ENCODE measurements around the gene DLGAP1. TPM values are rescaled to one million over a fixed set of nuclear protein-coding genes. Genes with fewer than 3 reads are reported as not detected.
"Not testable (repeated sequence)": the region's sequence is repeated elsewhere in the genome, so short reads cannot be mapped to it uniquely, and the experiment has no call there.

The DLGAP1 gene
- total RNA-seq, 6 experiments from 2014 or later, result 0.19 to 1.3 (median 0.62) TPM

- H3K4me1 Mint-ChIP-seq (ENCODE audit: low read depth), result peaks cover 33% of the 10 kb centered on the region
- peaks cover 5% of the 10 kb centered on the region; the same call in 1 of the 2 replicates for H3K27me3 Mint-ChIP-seq (ENCODE audit: insufficient read depth)
- H3K36me3 Mint-ChIP-seq (ENCODE audit: low read depth), result no peaks in the 10 kb centered on the region
- H3K27ac Mint-ChIP-seq, result no peak overlapping the region
- DNase-seq, result no peak
- no peak overlapping the region for H3K4me3 Mint-ChIP-seq
- H3K9me3 Mint-ChIP-seq, result no peaks in the 10 kb centered on the region
- TF ChIP-seq CTCF (IDR thresholded peaks at IDR 0.05), result no peak
Measured at GRCh38 chr18:3706279-3707097, 748.6 kb downstream of the DLGAP1 start.

- no peak for TF ChIP-seq CTCF (IDR thresholded peaks at IDR 0.05)
- H3K4me3 Mint-ChIP-seq, result no peak overlapping the region
- H3K9me3 Mint-ChIP-seq, result no peaks in the 10 kb centered on the region
Measured at GRCh38 chr18:3704556-3705344, 750.4 kb downstream of the DLGAP1 start.

GRCh38 chr18:3703732-3704176 is 751.4 kb downstream of the DLGAP1 start:
- Mint-ChIP-seq H3K36me3 (ENCODE audit: low read depth) (peaks cover 2% of the 10 kb centered on the region; the same call in 1 of the 2 replicates), H3K9me3 (peaks cover 2% of the 10 kb centered on the region; the same call in 1 of the 2 replicates), H3K27ac (peak overlapping the region; percentile 41), H3K27me3 (ENCODE audit: insufficient read depth) (peaks cover 8% of the 10 kb centered on the region; the same call in 1 of the 2 replicates), H3K4me1 (ENCODE audit: low read depth) (peaks cover 16% of the 10 kb centered on the region), H3K4me3 (peak overlapping the region; percentile 82)
- TF ChIP-seq CTCF (IDR thresholded peaks at IDR 0.05), result peak; percentile 88
- peak; percentile 57 for DNase-seq

More at GRCh38 chr18:3704556-3705344, 750.4 kb downstream of the DLGAP1 start:
- no peak overlapping the region for H3K27ac Mint-ChIP-seq
- peaks cover 5% of the 10 kb centered on the region; the same call in 1 of the 2 replicates for H3K27me3 Mint-ChIP-seq (ENCODE audit: insufficient read depth)
- H3K4me1 Mint-ChIP-seq (ENCODE audit: low read depth), result peaks cover 23% of the 10 kb centered on the region
- H3K36me3 Mint-ChIP-seq (ENCODE audit: low read depth), result no peaks in the 10 kb centered on the region
- DNase-seq, result no peak

- H3K27me3 Mint-ChIP-seq (ENCODE audit: insufficient read depth); H3K27ac Mint-ChIP-seq; H3K4me3 Mint-ChIP-seq; DNase-seq: not testable (repeated sequence)
- Mint-ChIP-seq H3K36me3 (ENCODE audit: low read depth) (peaks cover 16% of the 10 kb centered on the region), H3K4me1 (ENCODE audit: low read depth) (peaks cover 16% of the 10 kb centered on the region), H3K9me3 (peaks cover 34% of the 10 kb centered on the region)
Measured at GRCh38 chr18:3699707-3700567, 755.2 kb downstream of the DLGAP1 start.

GRCh38 chr18:3694030-3694778 is 760.9 kb downstream of the DLGAP1 start:
- H3K27me3 Mint-ChIP-seq (ENCODE audit: insufficient read depth); H3K27ac Mint-ChIP-seq; H3K4me3 Mint-ChIP-seq; DNase-seq: not testable (repeated sequence)
- H3K4me1 Mint-ChIP-seq (ENCODE audit: low read depth), result peaks cover 23% of the 10 kb centered on the region
- H3K36me3 Mint-ChIP-seq (ENCODE audit: low read depth), result peaks cover 23% of the 10 kb centered on the region
- peaks cover 34% of the 10 kb centered on the region for H3K9me3 Mint-ChIP-seq

Data from HFFc6 (cell line).